NCI-H748 (cell line): Measurements from ENCODE around the gene POLD4.
A peak's percentile ranks its signal among the peaks of the same experiment; 100 is the strongest.

Experiments used
- DNase-seq: peaks from one replicate; lab custom pipeline; 2025; ENCODE audit not compliant: unreplicated experiment; lab: John Stamatoyannopoulos, UW

Gene POLD4

GRCh38 chr11:67371911-67372320 is 18.6 kb upstream of the POLD4 start:
- no peak for DNase-seq

GRCh38 chr11:67371189-67371910 is 18.0 kb upstream of the POLD4 start:
- DNase-seq: no peak

- DNase-seq: no peak
These were observed 17.2 kb upstream of the POLD4 start for GRCh38 chr11:67370351-67371076.

- DNase-seq: no peak
These were observed 16.5 kb upstream of the POLD4 start for GRCh38 chr11:67369801-67370284.

- DNase-seq: no peak
These were observed 15.9 kb upstream of the POLD4 start for GRCh38 chr11:67369275-67369674.

- no peak for DNase-seq
These were observed 15.3 kb upstream of the POLD4 start for GRCh38 chr11:67368621-67369020.

GRCh38 chr11:67367761-67368227 is 14.4 kb upstream of the POLD4 start:
- DNase-seq: no peak

- DNase-seq: no peak
These were observed 13.8 kb upstream of the POLD4 start for GRCh38 chr11:67366961-67367760.

GRCh38 chr11:67366546-67366945 is 13.2 kb upstream of the POLD4 start:
- DNase-seq: no peak

- no peak for DNase-seq
These were observed 12.5 kb upstream of the POLD4 start for GRCh38 chr11:67365736-67366444.

- DNase-seq: no peak
These were observed 11.7 kb upstream of the POLD4 start for GRCh38 chr11:67364783-67365722.

- DNase-seq: no peak
These were observed 10.8 kb upstream of the POLD4 start for GRCh38 chr11:67364169-67364568.

- no peak for DNase-seq
These were observed 4.7 kb upstream of the POLD4 start for GRCh38 chr11:67357831-67358670.

GRCh38 chr11:67356864-67357561 is 3.7 kb upstream of the POLD4 start:
- peak; percentile 65 for DNase-seq

- no peak for DNase-seq
These were observed 3.1 kb upstream of the POLD4 start for GRCh38 chr11:67356387-67356863.

- no peak for DNase-seq
These were observed 2.5 kb upstream of the POLD4 start for GRCh38 chr11:67355794-67356386.

- no peak for DNase-seq
These were observed 1.9 kb upstream of the POLD4 start for GRCh38 chr11:67355023-67355793.
